T-cell (primary cell): ENCODE measurements around the gene SMIM27. TPM values are rescaled to one million over a fixed set of nuclear protein-coding genes. Genes with fewer than 3 reads are reported as not detected.

Experiments
- ATAC-seq, 4 experiments: fragments of 200-7000 bp in 3 of 4; fragments of 150-1000 bp in 1 of 4; cut with Tn5 transposase; replicated peaks in 1 of 4; 1 replicate in 3 of 4; 2 replicates in 1 of 4; pipeline ENCODE4 v1.10.0; 2021; ENCODE audit warnings: moderate library complexity in 3 of 4, mild to moderate bottlenecking in 2 of 4, moderate number of reproducible peaks in 1 of 4
- CTCF ChIA-PET, 2 donors: fragments of 300-600 bp; sonication (Branson Sonifier 250); formaldehyde crosslinking; loops; one replicate each; lab custom pipeline; 2022; ENCODE audit warnings: antibody characterized with exemption in 2 of 2; lab: Charles Lee
- POLR2A ChIA-PET, 2 donors: fragments of 300-600 bp; sonication (Branson Sonifier 250); formaldehyde crosslinking; loops; one replicate each; lab custom pipeline; 2022; ENCODE audit warnings: antibody characterized with exemption in 2 of 2; lab: Charles Lee
- DNase-seq, 35 experiments: peaks; one replicate each; pipeline versions ENCODE4 v3.0.0 to v3.0.0-alpha.2; 2013 to 2023
- H3K27ac ChIP-seq: one replicate; pipeline ENCODE4 v1.5.1; 2013; ENCODE audit warnings: low read length
- H3K27me3 ChIP-seq, 2 experiments: replicated peaks in 1 of 2; 1 replicate in 1 of 2; 2 replicates in 1 of 2; pipeline versions ENCODE4 v1.6.1 to v1.7.0; 2013; ENCODE audit warnings: low read length in 1 of 2, mixed read lengths in 1 of 2; ENCODE audit not compliant: control insufficient read depth in 2 of 2, insufficient read depth in 2 of 2; ENCODE audit errors: extremely low read depth in 1 of 2
- H3K36me3 ChIP-seq, 2 donors: 1 replicate in 1 of 2; 2 replicates in 1 of 2; pipeline versions ENCODE4 v1.6.1 to v1.7.0; 2013; ENCODE audit warnings: low read length in 1 of 2; ENCODE audit not compliant: control insufficient read depth in 2 of 2, insufficient read depth in 1 of 2; ENCODE audit errors: extremely low read depth in 1 of 2
- H3K4me1 ChIP-seq, 2 experiments: 1 replicate in 1 of 2; 2 replicates in 1 of 2; pipeline versions ENCODE4 v1.6.1 to v1.7.0; 2013; ENCODE audit warnings: low read length in 2 of 2, mixed read lengths in 1 of 2; ENCODE audit not compliant: insufficient read depth in 2 of 2, control insufficient read depth in 1 of 2; ENCODE audit errors: extremely low read depth in 1 of 2
- H3K4me3 ChIP-seq, 2 donors: 1 replicate in 1 of 2; 2 replicates in 1 of 2; pipeline versions ENCODE4 v1.5.1 to v1.7.0; 2013; ENCODE audit warnings: mild to moderate bottlenecking in 2 of 2, low read length in 1 of 2, moderate library complexity in 1 of 2; ENCODE audit not compliant: control insufficient read depth in 1 of 2; ENCODE audit errors: extremely low read depth in 1 of 2
- H3K9me3 ChIP-seq: 2 replicates; pipeline ENCODE4 v1.7.0; 2013
- H3K27ac Mint-ChIP-seq, 2 donors: one replicate each; pipeline ENCODE4 v1.8.0; 2020 to 2021; ENCODE audit warnings: mild to moderate bottlenecking in 2 of 2, mixed read lengths in 2 of 2
- H3K27me3 Mint-ChIP-seq, 2 donors: one replicate each; pipeline ENCODE4 v1.8.0; 2021 to 2022; ENCODE audit warnings: mixed read lengths in 2 of 2
- H3K36me3 Mint-ChIP-seq: one replicate; pipeline ENCODE4 v1.8.0; 2021; ENCODE audit warnings: mixed read lengths
- H3K4me1 Mint-ChIP-seq, 3 donors: one replicate each; pipeline ENCODE4 v1.8.0; 2020 to 2022; ENCODE audit warnings: mixed read lengths in 3 of 3, mild to moderate bottlenecking in 1 of 3
- H3K4me3 Mint-ChIP-seq, 3 donors: one replicate each; pipeline ENCODE4 v1.8.0; 2020 to 2022; ENCODE audit warnings: mild to moderate bottlenecking in 3 of 3, mixed read lengths in 3 of 3, moderate library complexity in 3 of 3
- H3K9me3 Mint-ChIP-seq, 3 donors: one replicate each; pipeline ENCODE4 v1.8.0; 2020 to 2022; ENCODE audit warnings: mixed read lengths in 3 of 3
- WGBS: methylation state at CpG from one replicate; pipeline ENCODE4 v1.1.5; 2013; ENCODE audit warnings: missing lambda C conversion rate; ENCODE audit not compliant: insufficient coverage; 5-methylcytosine and 5-hydroxymethylcytosine counted together
- total RNA-seq, 35 experiments: library from RNA in 6 of 35; stranded (reverse) in 6 of 35; fragments of 120-200 nt in 1 of 35; gene quantifications; one replicate each; pipeline versions ENCODE4 v1.2.1 to v1.2.4 and lab custom pipeline; 2013 to 2026

The SMIM27 gene
- total RNA-seq, 5 donors from 2014 or later (not counting 1 experiment from before 2014, with no cell fraction given), result 19.1 to 41.8 (median 33.5) TPM

GRCh38 chr9:32558408-32558934 lies 6.3 kb downstream of the SMIM27 start:
- peaks cover 6% of the 10 kb centered on the region for H3K36me3 Mint-ChIP-seq
- no peak for ATAC-seq
- CTCF ChIA-PET, result interaction anchor here (0.7 to 1.1 kb wide), 2 partner anchors 32 to 180 kb away, joined by 3 to 6 read pairs; partner anchors contain the start of gene RIGI (in 1 of the 2)
- Histone ChIP-seq H3K9me3 (no peaks in the 10 kb centered on the region), H3K36me3 (peaks cover 0 to 8% of the 10 kb centered on the region in 2 donors), H3K4me1 (peaks cover 0 to under 1% of the 10 kb centered on the region in 2 experiments), H3K27me3 (no peaks in the 10 kb centered on the region), H3K4me3 (no peak overlapping the region), H3K27ac (no peak overlapping the region)
- H3K4me1 Mint-ChIP-seq, result peaks cover 45 to 47% (median 46%) of the 10 kb centered on the region in 3 donors
- POLR2A ChIA-PET, result no interaction called here
- no peak for DNase-seq
- no peaks in the 10 kb centered on the region for H3K27me3 Mint-ChIP-seq
- H3K4me3 Mint-ChIP-seq, result no peak overlapping the region
- H3K9me3 Mint-ChIP-seq, result no peaks in the 10 kb centered on the region
- H3K27ac Mint-ChIP-seq, result peak overlapping the region; percentile 44 to 70
- no CpG with 5 or more reads among the region's 3 CpGs for WGBS

GRCh38 chr9:32565967-32566366 lies 13.8 kb downstream of the SMIM27 start:
- no peak overlapping the region for H3K4me3 Mint-ChIP-seq
- 80% methylated on average over 1 of the region's 6 CpGs for WGBS
- Histone ChIP-seq H3K4me3 (no peak overlapping the region), H3K36me3 (peaks cover 15 to 30% of the 10 kb centered on the region in 2 donors), H3K27ac (no peak overlapping the region), H3K9me3 (no peaks in the 10 kb centered on the region), H3K4me1 (peaks cover 0 to 2% of the 10 kb centered on the region in 2 experiments), H3K27me3 (no peaks in the 10 kb centered on the region)
- ChIA-PET POLR2A (interaction anchor here in 1 of 2 donors (1.0 kb wide), 1 partner anchor 40 kb away, joined by 3 read pairs; no protein-coding TSS in a partner anchor), CTCF (interaction anchor here (0.6 to 1.2 kb wide), 3 partner anchors 13 to 187 kb away, joined by 3 to 7 read pairs (median 5); no protein-coding TSS in a partner anchor)
- H3K27ac Mint-ChIP-seq, result no peak overlapping the region
- no peaks in the 10 kb centered on the region for H3K9me3 Mint-ChIP-seq
- DNase-seq (no peak), ATAC-seq (no peak)
- peaks cover 26 to 50% (median 35%) of the 10 kb centered on the region in 3 donors for H3K4me1 Mint-ChIP-seq
- peaks cover 36% of the 10 kb centered on the region for H3K36me3 Mint-ChIP-seq
- H3K27me3 Mint-ChIP-seq, result no peaks in the 10 kb centered on the region

GRCh38 chr9:32566770-32567169 lies 14.6 kb downstream of the SMIM27 start:
- ATAC-seq, result no peak
- CTCF ChIA-PET, result interaction anchor here (0.9 to 1.2 kb wide), 2 partner anchors 13 to 187 kb away, joined by 3 to 4 read pairs; no protein-coding TSS in a partner anchor
- no peak for DNase-seq
- Mint-ChIP-seq H3K27me3 (no peaks in the 10 kb centered on the region), H3K4me1 (peaks cover 27 to 45% (median 35%) of the 10 kb centered on the region in 3 donors), H3K9me3 (no peaks in the 10 kb centered on the region), H3K36me3 (peaks cover 34% of the 10 kb centered on the region), H3K4me3 (no peak overlapping the region), H3K27ac (no peak overlapping the region)
- Histone ChIP-seq H3K27me3 (no peaks in the 10 kb centered on the region), H3K4me1 (peaks cover 0 to 8% of the 10 kb centered on the region in 2 experiments), H3K36me3 (peaks cover 15 to 30% of the 10 kb centered on the region in 2 donors), H3K9me3 (no peaks in the 10 kb centered on the region), H3K4me3 (no peak overlapping the region), H3K27ac (no peak overlapping the region)
- WGBS, result 97% methylated on average over 26 of the region's 26 CpGs
- POLR2A ChIA-PET, result no interaction called here

- no peak overlapping the region for H3K27ac Mint-ChIP-seq
- peaks cover 4 to 19% of the 10 kb centered on the region in 2 experiments for H3K4me1 ChIP-seq
- ChIA-PET POLR2A (no interaction called here), CTCF (no interaction called here)
- no peak overlapping the region for H3K27ac ChIP-seq
- H3K4me3 ChIP-seq, result no peak overlapping the region
- H3K9me3 Mint-ChIP-seq, result no peaks in the 10 kb centered on the region
- no peaks in the 10 kb centered on the region for H3K9me3 ChIP-seq
- DNase-seq (no peak), ATAC-seq (no peak)
- no peak overlapping the region for H3K4me3 Mint-ChIP-seq
- no peaks in the 10 kb centered on the region for H3K27me3 Mint-ChIP-seq
- 97% methylated on average over 3 of the region's 4 CpGs for WGBS
- H3K36me3 ChIP-seq, result peaks cover 15 to 24% of the 10 kb centered on the region in 2 donors
- no peaks in the 10 kb centered on the region for H3K27me3 ChIP-seq
- H3K4me1 Mint-ChIP-seq, result peaks cover 37 to 39% (median 39%) of the 10 kb centered on the region in 3 donors
- H3K36me3 Mint-ChIP-seq, result peaks cover 32% of the 10 kb centered on the region
Observed at GRCh38 chr9:32570262-32570661, 18.1 kb downstream of the SMIM27 start.

- peak; percentile 83 to 87 (median 86) for ATAC-seq
- H3K4me3 ChIP-seq, result peak overlapping the region; percentile 84 to 100
- POLR2A ChIA-PET, result interaction anchor here (0.6 to 2.0 kb wide), 7 partner anchors 18 to 1290 kb away, joined by 3 to 7 read pairs (median 5); partner anchors contain the start of genes ACO1 (in 1 of the 2), DNAJA1 (in 1 of the 2), RIGI (in 1 of the 2) and SMIM27 (in 1 of the 2)
Observed at GRCh38 chr9:32571969-32572899, 20.1 kb downstream of the SMIM27 start.

More at GRCh38 chr9:32571969-32572899, 20.1 kb downstream of the SMIM27 start:
- H3K9me3 ChIP-seq, result no peaks in the 10 kb centered on the region
- no peaks in the 10 kb centered on the region for H3K27me3 ChIP-seq
- Mint-ChIP-seq H3K9me3 (no peaks in the 10 kb centered on the region), H3K4me1 (peaks cover 33 to 36% (median 34%) of the 10 kb centered on the region in 3 donors), H3K27ac (peak overlapping the region; percentile 98 to 99), H3K27me3 (no peaks in the 10 kb centered on the region), H3K36me3 (peaks cover 19% of the 10 kb centered on the region), H3K4me3 (peak overlapping the region; percentile 98 to 99 (median 99))
- peaks cover 6 to 9% of the 10 kb centered on the region in 2 donors for H3K36me3 ChIP-seq
- peak; percentile 41 to 89 (median 75) for DNase-seq
- CTCF ChIA-PET, result interaction anchor here (0.6 to 4.0 kb wide), 30 partner anchors 9 to 431 kb away, joined by 3 to 115 read pairs (median 4); partner anchors contain the start of genes ACO1 (in 2 of the 2), RIGI (in 1 of the 2), SMIM27 (in 1 of the 2) and TOPORS (in 1 of the 2)
- H3K4me1 ChIP-seq, result peaks cover 4 to 19% of the 10 kb centered on the region in 2 experiments
- peak overlapping the region; percentile 85 for H3K27ac ChIP-seq
- WGBS, result 0% methylated on average over 4 of the region's 17 CpGs
